22Rv1 (cell line): ENCODE data around the gene ANTXRL.

Experiments used
- CTCF ChIP-seq: fragments of 450-650 bp; IDR thresholded peaks from 2 replicates; pipeline ENCODE4 v1.5.1; 2017; ENCODE audit warnings: mild to moderate bottlenecking
- ZFX ChIP-seq: fragments of 450-650 bp; IDR thresholded peaks from 2 replicates; pipeline ENCODE4 v1.6.1; 2017; ENCODE audit warnings: antibody characterized with exemption, borderline replicate concordance

GRCh38 chr10:46301056-46301645 is 14.4 kb downstream of the ANTXRL start:
- TF ChIP-seq CTCF (no peak), ZFX (no peak)
